Left renal cortex interstitium (tissue), 4 donors: ENCODE measurements around the gene HDAC4. TPM values are rescaled to one million over a fixed set of nuclear protein-coding genes. Genes with fewer than 3 reads are reported as not detected.

Experiments used
- DNase-seq, 4 donors: peaks; one replicate each; pipeline ENCODE4 v3.0.0-alpha.2; 2013; ENCODE audit warnings: low read depth in 4 of 4, low spot score in 2 of 4, missing footprints in 1 of 4
- polyA plus RNA-seq, 4 donors: library from polyadenylated mRNA; unstranded; fragments of 120-200 nt; gene quantifications; one replicate each; pipeline ENCODE4 v1.2.1, GENCODE V29; 2013; ENCODE audit not compliant: insufficient read length in 4 of 4

HDAC4 gene
- polyA plus RNA-seq, 4 donors, result 10.5 to 21.1 (median 14.3) TPM

- DNase-seq, result no peak
Observed at GRCh38 chr2:239164335-239164871, 236.4 kb downstream of the HDAC4 start.

- DNase-seq, result no peak
Observed at GRCh38 chr2:239163688-239164334, 237.0 kb downstream of the HDAC4 start.

GRCh38 chr2:239162976-239163687 is 237.7 kb downstream of the HDAC4 start:
- no peak for DNase-seq

GRCh38 chr2:239162141-239162821 is 238.5 kb downstream of the HDAC4 start:
- no peak for DNase-seq

GRCh38 chr2:239161711-239162140 is 239.1 kb downstream of the HDAC4 start:
- DNase-seq, result no peak

- no peak for DNase-seq
Observed at GRCh38 chr2:239160226-239161143, 240.3 kb downstream of the HDAC4 start.

- no peak for DNase-seq
Observed at GRCh38 chr2:239159476-239159911, 241.3 kb downstream of the HDAC4 start.

- no peak for DNase-seq
Observed at GRCh38 chr2:239158641-239159475, 242.0 kb downstream of the HDAC4 start.

- no peak for DNase-seq
Observed at GRCh38 chr2:239157771-239158170, 243.0 kb downstream of the HDAC4 start.

GRCh38 chr2:239157269-239157668 is 243.6 kb downstream of the HDAC4 start:
- no peak for DNase-seq

- no peak for DNase-seq
Observed at GRCh38 chr2:239156516-239157265, 244.1 kb downstream of the HDAC4 start.

- no peak for DNase-seq
Observed at GRCh38 chr2:239155806-239156480, 244.9 kb downstream of the HDAC4 start.

- no peak for DNase-seq
Observed at GRCh38 chr2:239154971-239155805, 245.6 kb downstream of the HDAC4 start.

- DNase-seq, result no peak
Observed at GRCh38 chr2:239153806-239154591, 246.8 kb downstream of the HDAC4 start.

- no peak for DNase-seq
Observed at GRCh38 chr2:239152916-239153305, 247.9 kb downstream of the HDAC4 start.

- no peak for DNase-seq
Observed at GRCh38 chr2:239152239-239152915, 248.4 kb downstream of the HDAC4 start.
